HCT116 (cell line): Measurements from ENCODE around the gene CORO2A. TPM values are rescaled to one million over a fixed set of nuclear protein-coding genes. Genes with fewer than 3 reads are reported as not detected.

Experiments used
- ATAC-seq: fragments of 200-7000 bp; cut with Tn5 transposase; 2 replicates; pipeline ENCODE4 v1.9.1; 2020; ENCODE audit warnings: mild to moderate bottlenecking, moderate library complexity
- BruUV-seq: library from RNA; stranded (reverse); fragments of 400-500 nt; replicated peaks from 2 replicates; lab custom pipeline; 2021; lab: Mats Ljungman, UMichigan
- CTCF ChIA-PET: fragments of 300-600 bp; sonication (Branson Sonifier 250); formaldehyde crosslinking; loops from one replicate; lab custom pipeline; 2021; ENCODE audit warnings: antibody characterized with exemption; lab: Charles Lee
- POLR2A ChIA-PET: fragments of 300-600, 350-600 bp; sonication (Branson Sonifier 250); formaldehyde crosslinking; loops from one replicate; lab custom pipeline; 2021; ENCODE audit warnings: antibody characterized with exemption; lab: Charles Lee
- RAD21 ChIA-PET, 2 experiments: fragments of 300-600 bp; sonication (Branson Sonifier 250); formaldehyde crosslinking; loops; one replicate each; lab custom pipeline; 2023; ENCODE audit warnings: low total read pairs in 2 of 2; ENCODE audit not compliant: uncharacterized antibody in 2 of 2, unreplicated experiment in 2 of 2, low non-redundant PET in 1 of 2; lab: Charles Lee
- DNase-seq: peaks from one replicate; pipeline ENCODE4 v3.0.0-alpha.2; 2010; ENCODE audit warnings: low read depth, low spot score
- H2AFZ ChIP-seq: fragments of 200-600 bp; shearing (Covaris generic), sonication (generic); 2 replicates; pipeline ENCODE4 v1.6.1; 2017; ENCODE audit warnings: low read depth, mixed run types, mixed read lengths, antibody characterized with exemption, low read length; ENCODE audit not compliant: poor library complexity, severe bottlenecking
- H3K27ac ChIP-seq: 2 replicates; pipeline ENCODE4 v1.5.1; 2012; ENCODE audit warnings: low read depth, low read length
- H3K27me3 ChIP-seq: fragments of 200-600 bp; sonication (generic); 2 replicates; pipeline ENCODE4 v1.6.1; 2016; ENCODE audit warnings: mixed run types, low read length, mixed read lengths; ENCODE audit not compliant: insufficient read depth
- H3K36me3 ChIP-seq, 2 experiments: fragments of 200-500 bp in 1 of 2; fragments of 200-600 bp in 1 of 2; sonication (Bioruptor generic) in 1 of 2; sonication (generic) in 1 of 2; 2 replicates each; pipeline versions ENCODE4 v1.5.1 to v1.6.1; 2014 to 2016; ENCODE audit warnings: low read length in 2 of 2, inconsistent platforms in 1 of 2, mixed read lengths in 1 of 2, mixed run types in 1 of 2; ENCODE audit not compliant: insufficient read depth in 2 of 2, control insufficient read depth in 1 of 2
- H3K4me1 ChIP-seq, 2 experiments: fragments of 200-600 bp in 1 of 2; sonication (generic) in 1 of 2; 2 replicates each; pipeline versions ENCODE4 v1.5.1 to v1.6.1; 2012 to 2017; ENCODE audit warnings: low read length in 2 of 2, inconsistent platforms in 1 of 2, mild to moderate bottlenecking in 1 of 2, mixed read lengths in 1 of 2, mixed run types in 1 of 2, moderate library complexity in 1 of 2; ENCODE audit not compliant: insufficient read depth in 2 of 2, control insufficient read depth in 1 of 2
- H3K4me2 ChIP-seq: fragments of 200-600 bp; sonication (generic); 2 replicates; pipeline ENCODE4 v1.6.1; 2017; ENCODE audit warnings: mixed run types, low read length, mixed read lengths
- H3K4me3 ChIP-seq, 2 experiments: fragments of 200-600 bp in 1 of 2; sonication (generic) in 1 of 2; replicated peaks in 1 of 2; 2 replicates each; pipeline ENCODE4 v1.5.1; 2011 to 2016; ENCODE audit warnings: low read length in 2 of 2, control low read depth in 1 of 2, low read depth in 1 of 2, mild to moderate bottlenecking in 1 of 2, mixed read lengths in 1 of 2, mixed run types in 1 of 2
- H3K79me2 ChIP-seq: fragments of 200-600 bp; sonication (generic); 2 replicates; pipeline ENCODE4 v1.6.1; 2017; ENCODE audit warnings: mild to moderate bottlenecking, mixed run types, low read length, moderate library complexity, mixed read lengths; ENCODE audit not compliant: insufficient read depth
- H3K9ac ChIP-seq: fragments of 200-600 bp; sonication (generic); 2 replicates; pipeline ENCODE4 v1.6.1; 2016; ENCODE audit warnings: low read length, mixed read lengths
- H3K9me2 ChIP-seq: fragments of 200-600 bp; sonication (generic), shearing (Covaris generic); 2 replicates; pipeline ENCODE4 v1.6.1; 2017; ENCODE audit warnings: mixed run types, mild to moderate bottlenecking, moderate library complexity; ENCODE audit not compliant: insufficient read depth
- H3K9me3 ChIP-seq, 2 experiments: fragments of 200-500 bp in 1 of 2; fragments of 200-600 bp in 1 of 2; sonication (Bioruptor generic) in 1 of 2; sonication (generic) in 1 of 2; 2 replicates each; pipeline ENCODE4 v1.6.1; 2014 to 2017; ENCODE audit warnings: low read length in 2 of 2, mixed read lengths in 2 of 2, inconsistent platforms in 1 of 2, low read depth in 1 of 2, mild to moderate bottlenecking in 1 of 2, mixed run types in 1 of 2, moderate library complexity in 1 of 2; ENCODE audit not compliant: control insufficient read depth in 1 of 2, insufficient read depth in 1 of 2
- H4K20me1 ChIP-seq: fragments of 200-600 bp; sonication (generic), shearing (Covaris generic); 2 replicates; pipeline ENCODE4 v1.6.1; 2017; ENCODE audit warnings: mixed run types, mild to moderate bottlenecking, moderate library complexity; ENCODE audit not compliant: insufficient read depth
- ATF3 ChIP-seq: IDR thresholded peaks from 2 replicates; pipeline ENCODE4 v1.6.1; 2012
- CTCF ChIP-seq, 3 experiments: fragments of 200-600 bp in 1 of 3; sonication (generic) in 1 of 3; IDR thresholded peaks in 2 of 3; conservative IDR thresholded peaks in 1 of 3; 2 replicates each; pipeline ENCODE4 v1.5.1; 2012 to 2017; ENCODE audit warnings: low read depth in 2 of 3, low read length in 2 of 3, antibody characterized with exemption in 1 of 3, borderline replicate concordance in 1 of 3, control low read depth in 1 of 3, mild to moderate bottlenecking in 1 of 3, mixed read lengths in 1 of 3, mixed run types in 1 of 3, moderate library complexity in 1 of 3; ENCODE audit not compliant: insufficient read depth in 1 of 3
- EGR1 ChIP-seq: IDR thresholded peaks from 2 replicates; pipeline ENCODE4 v1.6.1; 2012; ENCODE audit warnings: low read depth
- ELF1 ChIP-seq: IDR thresholded peaks from 2 replicates; pipeline ENCODE4 v1.6.1; 2012; ENCODE audit warnings: low read depth, borderline replicate concordance
- EZH2 ChIP-seq: fragments of 200-600 bp; sonication (generic); IDR thresholded peaks from 2 replicates; pipeline ENCODE4 v1.6.1; 2017; ENCODE audit warnings: antibody characterized with exemption, mixed run types
- FOSL1 ChIP-seq: IDR thresholded peaks from 2 replicates; pipeline ENCODE4 v1.6.1; 2012; ENCODE audit warnings: low read depth
- JUND ChIP-seq: IDR thresholded peaks from 2 replicates; pipeline ENCODE4 v1.6.1; 2012
- POLR2AphosphoS5 ChIP-seq: IDR thresholded peaks from 2 replicates; pipeline ENCODE4 v1.6.1; 2011; ENCODE audit warnings: mild to moderate bottlenecking, low read depth, low read length, moderate library complexity
- RAD21 ChIP-seq: IDR thresholded peaks from 2 replicates; pipeline ENCODE4 v1.6.1; 2012; ENCODE audit warnings: low read depth, mild to moderate bottlenecking
- SIN3A ChIP-seq: IDR thresholded peaks from 2 replicates; pipeline ENCODE4 v1.6.1; 2012; ENCODE audit warnings: low read depth
- TCF7L2 ChIP-seq: IDR thresholded peaks from 2 replicates; pipeline ENCODE4 v1.7.0; 2011; ENCODE audit warnings: borderline replicate concordance, inconsistent platforms; ENCODE audit not compliant: insufficient read depth, insufficient read length; ENCODE audit errors: extremely low read depth
- YY1 ChIP-seq: IDR thresholded peaks from 2 replicates; pipeline ENCODE4 v1.6.1; 2011; ENCODE audit warnings: low read length, low read depth, moderate library complexity, mild to moderate bottlenecking; ENCODE audit not compliant: insufficient replicate concordance; ENCODE audit errors: extremely low read depth
- ZBTB33 ChIP-seq: IDR thresholded peaks from 2 replicates; pipeline ENCODE4 v1.6.1; 2011; ENCODE audit warnings: mild to moderate bottlenecking, low read length, moderate library complexity; ENCODE audit not compliant: insufficient replicate concordance; ENCODE audit errors: extremely low read depth
- ZFX ChIP-seq: fragments of 450-650 bp; IDR thresholded peaks from 2 replicates; pipeline ENCODE4 v1.6.1; 2017
- ZNF274 ChIP-seq: fragments of 200-500 bp; sonication (Bioruptor generic); IDR thresholded peaks from 2 replicates; pipeline ENCODE4 v1.6.1; 2014; ENCODE audit warnings: mild to moderate bottlenecking, low read depth, low read length, inconsistent platforms
- intact Hi-C: fragments of 100-400 bp; cut with micrococcal nuclease; formaldehyde crosslinking; loops from 2 replicates; pipeline ENCODE4 v1.10.0; 2022
- total RNA-seq: library from RNA; stranded (reverse); gene quantifications from one replicate; pipeline ENCODE4 v1.2.1, GENCODE V29; 2021; ENCODE audit not compliant: unreplicated experiment
- TF ChIP-seq, protein P1 (sequence below): IDR thresholded peaks from 2 replicates; pipeline ENCODE4 v1.6.1; 2012
- TF ChIP-seq, protein P2 (sequence below): IDR thresholded peaks from 2 replicates; pipeline ENCODE4 v1.6.1; 2012; ENCODE audit warnings: low read depth

CORO2A gene
- total RNA-seq, 1 experiment from 2014 or later, result 5.7 TPM

DNA sequence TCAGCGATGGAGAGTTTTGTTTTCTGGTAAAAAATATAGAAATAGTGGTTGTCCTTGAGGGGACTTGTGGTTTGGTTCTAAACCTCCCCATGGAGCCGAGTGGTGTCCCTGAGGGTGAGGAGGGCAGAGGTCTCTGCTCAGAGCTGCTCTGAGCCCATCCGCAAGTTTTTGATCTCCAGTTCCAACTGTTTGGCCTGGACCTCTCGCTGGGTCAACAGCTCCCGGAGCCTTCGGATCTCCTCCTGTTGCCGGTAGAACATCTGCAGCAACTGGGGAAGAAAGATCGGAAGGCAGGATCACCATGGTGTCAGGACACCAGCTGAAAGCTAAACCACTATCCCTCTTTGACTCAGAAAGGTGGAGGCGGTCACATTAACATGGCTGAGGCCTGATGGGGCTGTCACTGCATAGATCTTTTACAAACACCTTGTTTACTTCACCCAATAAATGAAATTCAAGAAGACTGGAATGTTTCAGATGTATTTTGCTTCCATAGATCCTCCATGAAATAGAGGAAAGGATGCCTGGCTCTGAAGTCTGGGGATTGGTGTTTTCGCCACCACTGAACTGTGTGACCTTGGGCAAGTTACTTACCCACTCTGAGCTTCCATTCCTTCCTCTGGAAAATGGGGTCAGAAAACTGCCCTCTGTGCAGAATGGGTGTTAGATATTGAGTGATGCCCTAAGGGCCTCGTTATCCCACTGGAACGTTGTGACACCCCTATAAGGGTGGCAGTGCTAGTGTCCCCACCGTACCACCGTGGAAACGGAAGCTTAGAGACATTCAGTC lies 67.6 kb downstream of the CORO2A start:
- TF ChIP-seq, protein P1, sequence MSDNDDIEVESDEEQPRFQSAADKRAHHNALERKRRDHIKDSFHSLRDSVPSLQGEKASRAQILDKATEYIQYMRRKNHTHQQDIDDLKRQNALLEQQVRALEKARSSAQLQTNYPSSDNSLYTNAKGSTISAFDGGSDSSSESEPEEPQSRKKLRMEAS, result no peak
- TF ChIP-seq POLR2AphosphoS5 (no peak), SIN3A (no peak), JUND (no peak), EGR1 (no peak), CTCF (IDR thresholded peaks at IDR 0.05 in 2 of 3, conservative IDR thresholded peaks at IDR 0.05 in 1 of 3; ENCODE audit: borderline replicate concordance in 1 of 3, insufficient read depth in 1 of 3, low read depth in 2 of 3, low read length in 2 of 3) (no peak), TCF7L2 (no peak), ZNF274 (no peak), ATF3 (no peak), ZBTB33 (no peak), EZH2 (no peak), ZFX (no peak), RAD21 (no peak), YY1 (no peak), ELF1 (no peak), FOSL1 (no peak)
- TF ChIP-seq, protein P2, sequence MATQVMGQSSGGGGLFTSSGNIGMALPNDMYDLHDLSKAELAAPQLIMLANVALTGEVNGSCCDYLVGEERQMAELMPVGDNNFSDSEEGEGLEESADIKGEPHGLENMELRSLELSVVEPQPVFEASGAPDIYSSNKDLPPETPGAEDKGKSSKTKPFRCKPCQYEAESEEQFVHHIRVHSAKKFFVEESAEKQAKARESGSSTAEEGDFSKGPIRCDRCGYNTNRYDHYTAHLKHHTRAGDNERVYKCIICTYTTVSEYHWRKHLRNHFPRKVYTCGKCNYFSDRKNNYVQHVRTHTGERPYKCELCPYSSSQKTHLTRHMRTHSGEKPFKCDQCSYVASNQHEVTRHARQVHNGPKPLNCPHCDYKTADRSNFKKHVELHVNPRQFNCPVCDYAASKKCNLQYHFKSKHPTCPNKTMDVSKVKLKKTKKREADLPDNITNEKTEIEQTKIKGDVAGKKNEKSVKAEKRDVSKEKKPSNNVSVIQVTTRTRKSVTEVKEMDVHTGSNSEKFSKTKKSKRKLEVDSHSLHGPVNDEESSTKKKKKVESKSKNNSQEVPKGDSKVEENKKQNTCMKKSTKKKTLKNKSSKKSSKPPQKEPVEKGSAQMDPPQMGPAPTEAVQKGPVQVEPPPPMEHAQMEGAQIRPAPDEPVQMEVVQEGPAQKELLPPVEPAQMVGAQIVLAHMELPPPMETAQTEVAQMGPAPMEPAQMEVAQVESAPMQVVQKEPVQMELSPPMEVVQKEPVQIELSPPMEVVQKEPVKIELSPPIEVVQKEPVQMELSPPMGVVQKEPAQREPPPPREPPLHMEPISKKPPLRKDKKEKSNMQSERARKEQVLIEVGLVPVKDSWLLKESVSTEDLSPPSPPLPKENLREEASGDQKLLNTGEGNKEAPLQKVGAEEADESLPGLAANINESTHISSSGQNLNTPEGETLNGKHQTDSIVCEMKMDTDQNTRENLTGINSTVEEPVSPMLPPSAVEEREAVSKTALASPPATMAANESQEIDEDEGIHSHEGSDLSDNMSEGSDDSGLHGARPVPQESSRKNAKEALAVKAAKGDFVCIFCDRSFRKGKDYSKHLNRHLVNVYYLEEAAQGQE, result no peak
- ChIA-PET CTCF (no interaction called here), POLR2A (no interaction called here), RAD21 (no interaction called here)
- H3K27me3 ChIP-seq, result no peaks in the 10 kb centered on the region
- no peaks in the 10 kb centered on the region for H3K79me2 ChIP-seq
- no peaks in the 10 kb centered on the region for H3K9me3 ChIP-seq
- no peak overlapping the region for H2AFZ ChIP-seq
- no peaks in the 10 kb centered on the region for H3K36me3 ChIP-seq
- peaks cover 0 to 11% of the 10 kb centered on the region in 2 experiments; a peak in 2 of 4 replicates for H3K4me1 ChIP-seq
- H4K20me1 ChIP-seq, result no peaks in the 10 kb centered on the region
- no peaks in the 10 kb centered on the region for H3K9me2 ChIP-seq
- H3K4me2 ChIP-seq, result no peak overlapping the region
- BruUV-seq, result no TSS peak
- no peak overlapping the region for H3K9ac ChIP-seq
- H3K27ac ChIP-seq, result no peak overlapping the region
- DNase-seq (no peak), ATAC-seq (no peak)
- intact Hi-C loops, result no loop called here
- H3K4me3 ChIP-seq, result no peak overlapping the region
